WTC11 (cell line): Measurements from ENCODE around the gene ID4. TPM values are rescaled to one million over a fixed set of nuclear protein-coding genes. Genes with fewer than 3 reads are reported as not detected.

Experiments
- AFF4 ChIP-seq: sonication (generic); formaldehyde crosslinking; IDR thresholded peaks from 2 replicates; pipeline ENCODE4 v1.8.1; 2023; ENCODE audit warnings: mild to moderate bottlenecking, missing genetic modification reagents, borderline replicate concordance
- ATF6 ChIP-seq: sonication (generic); formaldehyde crosslinking; IDR thresholded peaks from 2 replicates; pipeline ENCODE4 v1.8.1; 2023; ENCODE audit warnings: mild to moderate bottlenecking, missing genetic modification reagents
- CBFB ChIP-seq: sonication (generic); formaldehyde crosslinking; IDR thresholded peaks from 2 replicates; pipeline ENCODE4 v1.8.1; 2022; ENCODE audit warnings: mild to moderate bottlenecking, low read depth, missing genetic modification reagents
- FOXP1 ChIP-seq: sonication (generic); formaldehyde crosslinking; IDR thresholded peaks from 2 replicates; pipeline ENCODE4 v1.8.0; 2022; ENCODE audit warnings: missing genetic modification reagents, mild to moderate bottlenecking, moderate library complexity, borderline replicate concordance
- FOXP4 ChIP-seq: sonication (generic); formaldehyde crosslinking; IDR thresholded peaks from 2 replicates; pipeline ENCODE4 v1.8.0; 2022; ENCODE audit warnings: mild to moderate bottlenecking, missing genetic modification reagents
- JAZF1 ChIP-seq: fragments of 250-450 bp; sonication (Bioruptor Pico); IDR thresholded peaks from 2 replicates; pipeline ENCODE4 v1.9.0; 2021; ENCODE audit warnings: moderate library complexity, mild to moderate bottlenecking, inconsistent platforms
- NFATC4 ChIP-seq: fragments of 250-450 bp; sonication (Bioruptor Pico); IDR thresholded peaks from 2 replicates; pipeline ENCODE4 v1.9.0; 2021; ENCODE audit warnings: mild to moderate bottlenecking
- NR1H2 ChIP-seq: sonication (generic); formaldehyde crosslinking; IDR thresholded peaks from 2 replicates; pipeline ENCODE4 v1.9.0; 2021; ENCODE audit warnings: mild to moderate bottlenecking, moderate library complexity, missing genetic modification reagents
- PRDM15 ChIP-seq: sonication (generic); formaldehyde crosslinking; IDR thresholded peaks from 2 replicates; pipeline ENCODE4 v1.8.0; 2022; ENCODE audit warnings: missing genetic modification reagents
- PRRX2 ChIP-seq: fragments of 250-450 bp; sonication (Bioruptor Pico); IDR thresholded peaks from 2 replicates; pipeline ENCODE4 v1.8.0; 2021; ENCODE audit warnings: mild to moderate bottlenecking
- SMAD3 ChIP-seq: sonication (generic); formaldehyde crosslinking; IDR thresholded peaks from 2 replicates; pipeline ENCODE4 v1.8.0; 2022; ENCODE audit warnings: missing genetic modification reagents, mild to moderate bottlenecking, borderline replicate concordance
- ZBTB21 ChIP-seq: sonication (generic); formaldehyde crosslinking; IDR thresholded peaks from 2 replicates; pipeline ENCODE4 v1.8.1; 2023; ENCODE audit warnings: mild to moderate bottlenecking, missing genetic modification reagents, borderline replicate concordance
- ZNF138 ChIP-seq: sonication (generic); formaldehyde crosslinking; conservative IDR thresholded peaks from 2 replicates; pipeline ENCODE4 v1.8.1; 2022; ENCODE audit warnings: mild to moderate bottlenecking, moderate library complexity, missing genetic modification reagents
- ZNF263 ChIP-seq: sonication (generic); formaldehyde crosslinking; IDR thresholded peaks from 2 replicates; pipeline ENCODE4 v1.8.1; 2022; ENCODE audit warnings: low read depth, mild to moderate bottlenecking, moderate library complexity, missing genetic modification reagents
- ZNF317 ChIP-seq: sonication (generic); formaldehyde crosslinking; IDR thresholded peaks from 2 replicates; pipeline ENCODE4 v1.8.1; 2023; ENCODE audit warnings: low read depth, mild to moderate bottlenecking, moderate library complexity, missing genetic modification reagents, borderline replicate concordance
- ZNF396 ChIP-seq: fragments of 250-450 bp; sonication (Bioruptor Pico); IDR thresholded peaks from 2 replicates; pipeline ENCODE4 v1.8.0; 2021; ENCODE audit warnings: mild to moderate bottlenecking, moderate library complexity, borderline replicate concordance
- ZNF425 ChIP-seq: fragments of 250-450 bp; sonication (Bioruptor Pico); conservative IDR thresholded peaks from 2 replicates; pipeline ENCODE4 v1.9.0; 2021; ENCODE audit warnings: mild to moderate bottlenecking
- total RNA-seq: library from RNA; stranded (reverse); gene quantifications from 3 replicates; pipeline ENCODE4 v1.2.3, GENCODE V29; 2021

Gene ID4
- total RNA-seq, 1 experiment from 2014 or later, result 4.5 TPM

- TF ChIP-seq PRDM15 (no peak), ZNF263 (CRISPR knock-in tag) (no peak), ZNF425 (CRISPR knock-in tag) (no peak), CBFB (no peak), FOXP1 (CRISPR knock-in tag) (no peak), ZNF396 (CRISPR knock-in tag) (no peak), JAZF1 (CRISPR knock-in tag) (no peak), PRRX2 (CRISPR knock-in tag) (no peak), ZNF317 (CRISPR knock-in tag) (no peak), ATF6 (CRISPR knock-in tag) (no peak), FOXP4 (CRISPR knock-in tag) (no peak), NR1H2 (CRISPR knock-in tag) (no peak), NFATC4 (peak; percentile 79; the same call in 1 of the 2 replicates), AFF4 (CRISPR knock-in tag) (no peak), ZNF138 (CRISPR knock-in tag) (no peak), SMAD3 (CRISPR knock-in tag) (no peak), ZBTB21 (CRISPR knock-in tag) (no peak)
These were observed at the start of gene ID4 (continued) for GRCh38 chr6:19836799-19837510.
